GM18867 (cell line): ENCODE results near the gene DNAL4.
"Not testable (repeated sequence)": the region's sequence is repeated elsewhere in the genome, so short reads cannot be mapped to it uniquely, and the experiment has no call there.

Experiments
- ATAC-seq: cut with Tn5 transposase; IDR thresholded peaks from one replicate; pipeline ENCODE4 v1.9.1; 2021; ENCODE audit warnings: mild to moderate bottlenecking, moderate library complexity; ENCODE audit not compliant: unreplicated experiment

The DNAL4 gene

GRCh38 chr22:38828191-38828590, 34.2 kb upstream of the DNAL4 start:
- ATAC-seq, result no peak

- no peak for ATAC-seq
These were observed 33.6 kb upstream of the DNAL4 start for GRCh38 chr22:38827510-38827909.

- ATAC-seq, result no peak
These were observed 32.9 kb upstream of the DNAL4 start for GRCh38 chr22:38826801-38827200.

- no peak for ATAC-seq
These were observed 32.4 kb upstream of the DNAL4 start for GRCh38 chr22:38826386-38826785.

- ATAC-seq, result no peak
These were observed 30.6 kb upstream of the DNAL4 start for GRCh38 chr22:38824585-38824984.

GRCh38 chr22:38823637-38824036, 29.7 kb upstream of the DNAL4 start:
- ATAC-seq, result no peak

- no peak for ATAC-seq
These were observed 29.1 kb upstream of the DNAL4 start for GRCh38 chr22:38823076-38823475.

GRCh38 chr22:38820020-38820419, 26.1 kb upstream of the DNAL4 start:
- no peak for ATAC-seq

GRCh38 chr22:38819387-38819940, 25.5 kb upstream of the DNAL4 start:
- ATAC-seq, result no peak

GRCh38 chr22:38817196-38817595, 23.3 kb upstream of the DNAL4 start:
- no peak for ATAC-seq

- no peak for ATAC-seq
These were observed 21.9 kb upstream of the DNAL4 start for GRCh38 chr22:38815842-38816241.

- ATAC-seq, result no peak
These were observed 17.3 kb upstream of the DNAL4 start for GRCh38 chr22:38811241-38811640.

GRCh38 chr22:38805041-38805593, 11.2 kb upstream of the DNAL4 start:
- ATAC-seq, result not testable (repeated sequence)

- ATAC-seq, result no peak
These were observed 8.8 kb upstream of the DNAL4 start for GRCh38 chr22:38802671-38803121.

- no peak for ATAC-seq
These were observed 5.5 kb upstream of the DNAL4 start for GRCh38 chr22:38799265-38800002.

GRCh38 chr22:38798496-38798895, 4.6 kb upstream of the DNAL4 start:
- no peak for ATAC-seq

- ATAC-seq, result no peak
These were observed 2.5 kb upstream of the DNAL4 start for GRCh38 chr22:38796262-38796957.

GRCh38 chr22:38795569-38795968, 1.6 kb upstream of the DNAL4 start:
- no peak for ATAC-seq

GRCh38 chr22:38793317-38793716, 626 bp downstream of the DNAL4 start:
- no peak for ATAC-seq

- ATAC-seq, result no peak
These were observed 1.1 kb downstream of the DNAL4 start for GRCh38 chr22:38792833-38793232.

GRCh38 chr22:38789606-38790005, 4.3 kb downstream of the DNAL4 start:
- no peak for ATAC-seq

- ATAC-seq, result no peak
These were observed 5.1 kb downstream of the DNAL4 start for GRCh38 chr22:38788846-38789245.
